SK-N-MC (cell line): ENCODE data around the gene ZNF780A.

Experiments
- EZH2 ChIP-seq: fragments of 200-600 bp; sonication (generic); IDR thresholded peaks from one replicate; pipeline ENCODE4 v1.6.1; 2017; ENCODE audit warnings: antibody characterized with exemption
- POLR2AphosphoS5 ChIP-seq: IDR thresholded peaks from 2 replicates; pipeline ENCODE4 v1.6.1; 2012; ENCODE audit warnings: mild to moderate bottlenecking, low read depth, low read length, borderline replicate concordance

DNA sequence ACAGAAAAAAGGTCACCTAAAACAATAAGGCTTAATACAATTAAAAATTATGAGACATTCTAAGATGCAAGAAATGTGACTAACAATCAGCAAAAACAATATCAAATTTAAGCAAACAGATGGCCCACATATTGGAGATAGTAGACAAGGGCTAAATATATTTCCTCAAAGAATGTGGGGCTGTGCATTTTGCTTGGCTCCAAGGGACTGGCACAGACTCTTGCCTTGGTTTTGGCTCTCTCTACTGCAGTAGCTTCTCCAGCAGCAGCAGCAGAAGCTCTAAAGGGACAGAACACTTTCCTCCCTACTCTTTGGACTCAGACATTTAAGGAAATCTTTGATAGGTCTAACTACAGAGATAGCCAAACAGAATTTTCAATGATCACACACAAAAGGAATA, 38.2 kb upstream of the ZNF780A start:
- TF ChIP-seq POLR2AphosphoS5 (no peak), EZH2 (no peak)
